ENCODE data around the gene FAM151B.
"Not testable (repeated sequence)": the region's sequence is repeated elsewhere in the genome, so short reads cannot be mapped to it uniquely, and the experiment has no call there.

Gene FAM151B

GRCh38 chr5:80503641-80504040 is 15.7 kb downstream of the FAM151B start:
- DNase-seq = no peak

GRCh38 chr5:80504833-80505232 is 16.9 kb downstream of the FAM151B start:
- DNase-seq = no peak

- no peak for DNase-seq
Measured at GRCh38 chr5:80507663-80508062, 19.8 kb downstream of the FAM151B start.

GRCh38 chr5:80508844-80509243 is 20.9 kb downstream of the FAM151B start:
- no peak for DNase-seq

GRCh38 chr5:80509362-80509761 is 21.5 kb downstream of the FAM151B start:
- no peak for DNase-seq

- DNase-seq = no peak
Measured at GRCh38 chr5:80516826-80517225, 28.9 kb downstream of the FAM151B start.

GRCh38 chr5:80540691-80541090 is 52.8 kb downstream of the FAM151B start:
- no peak for DNase-seq

GRCh38 chr5:80541392-80541791 is 53.5 kb downstream of the FAM151B start:
- DNase-seq = no peak

GRCh38 chr5:80554646-80555045 is 66.7 kb downstream of the FAM151B start:
- no peak for DNase-seq

- no peak for DNase-seq
Measured at GRCh38 chr5:80555099-80555498, 67.2 kb downstream of the FAM151B start.

- no peak for DNase-seq
Measured at GRCh38 chr5:80559244-80559643, 71.3 kb downstream of the FAM151B start.

- no peak for DNase-seq
Measured at GRCh38 chr5:80565330-80565729, 77.4 kb downstream of the FAM151B start.

- no peak for DNase-seq
Measured at GRCh38 chr5:80566711-80567259, 78.9 kb downstream of the FAM151B start.

- no peak for DNase-seq
Measured at GRCh38 chr5:80568251-80568650, 80.4 kb downstream of the FAM151B start.

GRCh38 chr5:80569086-80569960 is 81.4 kb downstream of the FAM151B start:
- peak; percentile 65 for DNase-seq

- DNase-seq = peak; percentile 73
Measured at GRCh38 chr5:80569961-80570786, 82.3 kb downstream of the FAM151B start, which contains the start of gene ANKRD34B. Gene ANKRD34B, minus strand, starts transcription at chr5:80570280. Its CDS starts 10,261 bp downstream, at chr5:80560019.

GRCh38 chr5:80573062-80573461 is 85.2 kb downstream of the FAM151B start:
- DNase-seq = no peak

GRCh38 chr5:80576383-80576782 is 88.5 kb downstream of the FAM151B start:
- DNase-seq = no peak

GRCh38 chr5:80577707-80578106 is 89.8 kb downstream of the FAM151B start:
- DNase-seq = no peak

GRCh38 chr5:80579050-80579449 is 91.2 kb downstream of the FAM151B start:
- no peak for DNase-seq

- not testable (repeated sequence) for DNase-seq
Measured at GRCh38 chr5:80580291-80580690, 92.4 kb downstream of the FAM151B start.

GRCh38 chr5:80584770-80585169 is 96.9 kb downstream of the FAM151B start:
- no peak for DNase-seq
